Upper lobe of left lung (tissue), 4 donors: Measurements from ENCODE around the gene RBMS1.

ENCODE experiments used
- POLR2A ChIP-seq, 4 donors: fragments of 450-650 bp; IDR thresholded peaks; one replicate each; pipeline ENCODE4 v1.5.1; 2016 to 2017; ENCODE audit warnings: antibody characterized with exemption in 4 of 4, mild to moderate bottlenecking in 2 of 4
- TF ChIP-seq, protein P1 (sequence below), 6 experiments: fragments of 450-650 bp in 4 of 6; fragments of 200-600 bp in 2 of 6; sonication (generic) in 2 of 6; IDR thresholded peaks; one replicate each; pipeline ENCODE4 v1.5.1; 2016 to 2019; ENCODE audit warnings: antibody characterized with exemption in 6 of 6

GRCh38 chr2:160399880-160400279 is 93.7 kb downstream of the RBMS1 start:
- no peak for TF ChIP-seq POLR2A (IDR thresholded peaks at IDR 0.05)
- TF ChIP-seq, protein P1, sequence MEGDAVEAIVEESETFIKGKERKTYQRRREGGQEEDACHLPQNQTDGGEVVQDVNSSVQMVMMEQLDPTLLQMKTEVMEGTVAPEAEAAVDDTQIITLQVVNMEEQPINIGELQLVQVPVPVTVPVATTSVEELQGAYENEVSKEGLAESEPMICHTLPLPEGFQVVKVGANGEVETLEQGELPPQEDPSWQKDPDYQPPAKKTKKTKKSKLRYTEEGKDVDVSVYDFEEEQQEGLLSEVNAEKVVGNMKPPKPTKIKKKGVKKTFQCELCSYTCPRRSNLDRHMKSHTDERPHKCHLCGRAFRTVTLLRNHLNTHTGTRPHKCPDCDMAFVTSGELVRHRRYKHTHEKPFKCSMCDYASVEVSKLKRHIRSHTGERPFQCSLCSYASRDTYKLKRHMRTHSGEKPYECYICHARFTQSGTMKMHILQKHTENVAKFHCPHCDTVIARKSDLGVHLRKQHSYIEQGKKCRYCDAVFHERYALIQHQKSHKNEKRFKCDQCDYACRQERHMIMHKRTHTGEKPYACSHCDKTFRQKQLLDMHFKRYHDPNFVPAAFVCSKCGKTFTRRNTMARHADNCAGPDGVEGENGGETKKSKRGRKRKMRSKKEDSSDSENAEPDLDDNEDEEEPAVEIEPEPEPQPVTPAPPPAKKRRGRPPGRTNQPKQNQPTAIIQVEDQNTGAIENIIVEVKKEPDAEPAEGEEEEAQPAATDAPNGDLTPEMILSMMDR (IDR thresholded peaks at IDR 0.05), result no peak
